ENCODE results near the gene TAS2R5. TPM values are rescaled to one million over a fixed set of nuclear protein-coding genes. Genes with fewer than 3 reads are reported as not detected.

Gene TAS2R5
- total RNA-seq = 0.59 and 1.5 TPM in 2 replicates

GRCh38 chr7:141789917-141790316 is at the start of gene TAS2R5:
Gene TAS2R5, plus strand, starts transcription at chr7:141790217. Its CDS starts 145 bp downstream, at chr7:141790362.

GRCh38 chr7:141763797-141764196 is 26.2 kb upstream of the TAS2R5 start, which contains the start of gene TAS2R3:
Gene TAS2R3, plus strand, starts transcription at chr7:141764097. Its CDS starts 62 bp downstream, at chr7:141764159.

GRCh38 chr7:141776374-141776773 is 13.6 kb upstream of the TAS2R5 start, which contains the start of gene TAS2R4:
Gene TAS2R4, plus strand, starts transcription at chr7:141776674. Its CDS starts 1,815 bp downstream, at chr7:141778489.

Other genes starting within 250 kb of the TAS2R5 start
- 32.3 and 35.0 TPM in 2 replicates for gene AGK, start 238.8 kb upstream of the TAS2R5 start, total RNA-seq
- gene DENND11, start 88.1 kb upstream of the TAS2R5 start, total RNA-seq = 4.8 and 6.3 TPM in 2 replicates
- not detected in 2 replicates for gene WEE2, start 81.9 kb upstream of the TAS2R5 start, total RNA-seq
- 115 and 118 TPM in 2 replicates for gene SSBP1, start 51.9 kb upstream of the TAS2R5 start, total RNA-seq
- gene TAS2R3, start 26.1 kb upstream of the TAS2R5 start, total RNA-seq = 1.8 TPM in 2 replicates
- 1.4 and 1.5 TPM in 2 replicates for gene TAS2R4, start 13.5 kb upstream of the TAS2R5 start, total RNA-seq
- not detected in 2 replicates for gene PRSS37, start 51.3 kb downstream of the TAS2R5 start, total RNA-seq
- gene OR9A4, start 126.2 kb downstream of the TAS2R5 start, total RNA-seq = not detected in 2 replicates
- gene CLEC5A, start 156.8 kb downstream of the TAS2R5 start, total RNA-seq = not detected in 2 replicates
- not detected in 2 replicates for gene TAS2R38, start 183.6 kb downstream of the TAS2R5 start, total RNA-seq
- gene MGAM, start 205.7 kb downstream of the TAS2R5 start, total RNA-seq = under 0.01 and 0.20 TPM in 2 replicates

Measured in subcutaneous preadipocyte (primary cell).